Thoracic aorta (tissue), 2 donors: ENCODE measurements around the gene CDO1. TPM values are rescaled to one million over a fixed set of nuclear protein-coding genes. Genes with fewer than 3 reads are reported as not detected.

Source experiments
- ATAC-seq: fragments of 150-250 bp; one replicate; pipeline ENCODE4 v1.8.0; 2017; ENCODE audit warnings: low read depth; ENCODE audit not compliant: insufficient number of reproducible peaks, low FRiP score
- DNase-seq: peaks from one replicate; pipeline ENCODE4 v3.0.0-alpha.2; 2020; ENCODE audit warnings: low spot score
- H3K27ac ChIP-seq, 2 donors: fragments of 200-600 bp; sonication (generic); 1 replicate in 1 of 2; 2 replicates in 1 of 2; pipeline ENCODE4 v1.5.1; 2016; ENCODE audit warnings: mild to moderate bottlenecking in 2 of 2, moderate library complexity in 2 of 2
- H3K27me3 ChIP-seq: fragments of 200-600 bp; sonication (generic); replicated peaks from 2 replicates; pipeline ENCODE4 v1.6.0; 2016; ENCODE audit warnings: mild to moderate bottlenecking; ENCODE audit not compliant: insufficient read depth
- H3K36me3 ChIP-seq: fragments of 200-600 bp; sonication (generic); one replicate; pipeline ENCODE4 v1.5.1; 2016
- H3K4me1 ChIP-seq, 2 donors: fragments of 200-600 bp; sonication (generic); 1 replicate in 1 of 2; 2 replicates in 1 of 2; pipeline versions ENCODE4 v1.5.1 to v1.6.0; 2016; ENCODE audit warnings: low read depth in 2 of 2, mild to moderate bottlenecking in 1 of 2; ENCODE audit not compliant: control insufficient read depth in 1 of 2
- H3K4me3 ChIP-seq: fragments of 200-600 bp; sonication (generic); 2 replicates; pipeline ENCODE4 v1.5.1; 2016; ENCODE audit warnings: mild to moderate bottlenecking
- H3K9me3 ChIP-seq: fragments of 200-600 bp; sonication (generic); 2 replicates; pipeline ENCODE4 v1.5.1; 2016
- total RNA-seq, 2 donors: library from RNA; depleted of rRNA; stranded (reverse); fragments of >200 nt; gene quantifications; one replicate each; pipeline versions ENCODE4 v1.1.0 to v1.2.3, GENCODE V29; 2016
- TF ChIP-seq, protein P1 (sequence below): fragments of 200-600 bp; sonication (generic); IDR thresholded peaks from one replicate; pipeline ENCODE4 v1.5.1; 2019; ENCODE audit warnings: antibody characterized with exemption

Gene CDO1
- 100 to 1,000 TPM in 1 of 2 donors, 10 to 100 TPM in 1; 70.7 to 132 TPM for total RNA-seq

DNA sequence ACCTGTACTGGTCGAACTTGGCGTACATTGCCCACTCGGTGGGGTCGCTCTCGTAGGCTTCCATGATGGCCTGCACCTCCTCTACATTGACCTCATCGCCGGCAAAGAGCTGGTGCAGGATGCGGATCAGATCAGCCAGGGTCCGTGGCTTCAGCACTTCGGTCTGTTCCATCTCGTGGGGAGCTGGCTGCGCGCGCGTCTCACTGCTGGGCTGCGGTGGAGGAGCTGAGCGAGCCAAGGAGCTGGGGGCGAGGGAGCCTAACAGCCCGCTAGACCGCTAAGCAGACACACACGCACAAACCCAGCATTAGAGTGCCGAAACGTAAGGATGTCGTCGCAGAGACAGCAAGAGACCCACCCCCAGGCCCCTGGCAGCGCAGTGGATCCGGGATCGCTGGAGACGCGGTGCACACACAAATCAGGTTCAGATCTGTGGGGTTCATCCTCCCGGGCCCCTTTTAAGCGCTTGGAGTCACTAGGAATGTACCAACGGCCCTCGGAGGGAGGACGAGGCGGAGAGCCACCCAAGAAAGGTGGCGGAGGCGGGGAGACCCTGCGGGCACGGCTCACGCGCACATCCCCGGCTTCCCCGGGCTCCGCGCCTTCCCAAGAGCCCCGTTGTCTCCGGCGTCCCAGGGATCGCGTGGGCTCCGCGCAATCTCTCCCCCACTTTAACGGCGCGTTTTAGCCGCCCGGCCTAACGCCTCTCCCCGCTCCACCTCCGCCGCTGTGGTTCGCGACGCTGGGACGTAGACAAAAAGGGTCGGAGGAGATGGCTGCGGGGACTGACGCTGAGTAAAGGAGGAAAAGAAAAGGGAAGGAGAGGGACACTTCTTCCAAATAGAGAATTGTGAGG is at the start of gene CDO1:
CDO1 (minus strand) TSS at position 434 of the 856 bp plus-strand sequence; CDS start at position 172, 262 bp downstream.
- TF ChIP-seq, protein P1, sequence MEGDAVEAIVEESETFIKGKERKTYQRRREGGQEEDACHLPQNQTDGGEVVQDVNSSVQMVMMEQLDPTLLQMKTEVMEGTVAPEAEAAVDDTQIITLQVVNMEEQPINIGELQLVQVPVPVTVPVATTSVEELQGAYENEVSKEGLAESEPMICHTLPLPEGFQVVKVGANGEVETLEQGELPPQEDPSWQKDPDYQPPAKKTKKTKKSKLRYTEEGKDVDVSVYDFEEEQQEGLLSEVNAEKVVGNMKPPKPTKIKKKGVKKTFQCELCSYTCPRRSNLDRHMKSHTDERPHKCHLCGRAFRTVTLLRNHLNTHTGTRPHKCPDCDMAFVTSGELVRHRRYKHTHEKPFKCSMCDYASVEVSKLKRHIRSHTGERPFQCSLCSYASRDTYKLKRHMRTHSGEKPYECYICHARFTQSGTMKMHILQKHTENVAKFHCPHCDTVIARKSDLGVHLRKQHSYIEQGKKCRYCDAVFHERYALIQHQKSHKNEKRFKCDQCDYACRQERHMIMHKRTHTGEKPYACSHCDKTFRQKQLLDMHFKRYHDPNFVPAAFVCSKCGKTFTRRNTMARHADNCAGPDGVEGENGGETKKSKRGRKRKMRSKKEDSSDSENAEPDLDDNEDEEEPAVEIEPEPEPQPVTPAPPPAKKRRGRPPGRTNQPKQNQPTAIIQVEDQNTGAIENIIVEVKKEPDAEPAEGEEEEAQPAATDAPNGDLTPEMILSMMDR: no peak
- Histone ChIP-seq H3K27me3 (no peaks in the 10 kb centered on the region), H3K36me3 (no peaks in the 10 kb centered on the region), H3K4me1 (peaks cover 5 to 28% of the 10 kb centered on the region in 2 donors), H3K9me3 (no peaks in the 10 kb centered on the region), H3K27ac (peak within 1 kb of the TSS; percentile 85 to 88), H3K4me3 (peak within 1 kb of the TSS; percentile 80)
- DNase-seq: no peak
- peak; percentile 70 for ATAC-seq

DNA sequence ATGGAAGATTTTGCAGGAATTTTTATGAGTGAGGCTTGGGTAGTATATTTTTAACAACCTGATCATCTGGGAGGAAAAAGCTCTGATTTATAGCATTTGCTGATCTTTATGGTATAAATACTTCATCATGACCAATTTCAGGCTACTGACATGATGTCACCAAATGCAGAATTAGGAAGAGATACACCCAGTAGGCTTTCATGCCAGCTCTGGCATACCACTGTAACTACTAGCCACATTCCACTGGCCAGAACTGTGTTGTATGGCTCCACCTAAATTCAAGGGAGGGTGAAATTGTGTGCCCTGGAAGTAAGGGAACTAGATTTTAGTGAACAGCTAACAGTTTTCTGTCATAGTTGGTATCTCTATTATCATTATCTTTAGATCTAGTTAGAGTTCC is 42.9 kb upstream of the CDO1 start:
- no peaks in the 10 kb centered on the region for H3K27me3 ChIP-seq
- ATAC-seq (no peak), DNase-seq (no peak)
- H3K36me3 ChIP-seq: no peaks in the 10 kb centered on the region
- no peak overlapping the region for H3K4me3 ChIP-seq
- H3K9me3 ChIP-seq: no peaks in the 10 kb centered on the region
- H3K27ac ChIP-seq: no peak overlapping the region
- peaks cover 28 to 44% of the 10 kb centered on the region in 2 donors for H3K4me1 ChIP-seq
- TF ChIP-seq, protein P1: no peak

DNA sequence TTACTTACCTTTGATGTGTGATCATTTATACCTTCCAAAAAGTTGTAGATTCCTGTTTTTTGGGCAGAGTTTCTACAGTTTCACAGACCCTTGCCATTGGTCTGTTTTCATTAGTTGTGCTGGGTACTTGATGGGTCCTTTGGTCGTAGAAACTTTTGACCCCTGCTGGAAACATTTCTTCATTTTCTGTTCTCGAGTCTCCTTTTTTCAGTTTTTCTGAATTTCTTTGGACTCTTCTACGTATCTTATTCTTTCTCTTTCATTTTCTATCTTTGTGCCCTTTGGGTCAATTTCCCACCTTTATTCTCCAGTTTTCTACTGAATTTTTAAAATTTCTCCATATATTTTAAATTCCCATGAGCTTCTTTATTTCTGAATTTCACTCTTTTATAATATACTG is 41.9 kb upstream of the CDO1 start:
- Histone ChIP-seq H3K36me3 (no peaks in the 10 kb centered on the region), H3K9me3 (no peaks in the 10 kb centered on the region), H3K27ac (peak overlapping the region in 1 of 2 donors; percentile 35), H3K27me3 (no peaks in the 10 kb centered on the region), H3K4me3 (no peak overlapping the region), H3K4me1 (peaks cover 28 to 44% of the 10 kb centered on the region in 2 donors)
- DNase-seq (no peak), ATAC-seq (no peak)
- TF ChIP-seq, protein P1: no peak

DNA sequence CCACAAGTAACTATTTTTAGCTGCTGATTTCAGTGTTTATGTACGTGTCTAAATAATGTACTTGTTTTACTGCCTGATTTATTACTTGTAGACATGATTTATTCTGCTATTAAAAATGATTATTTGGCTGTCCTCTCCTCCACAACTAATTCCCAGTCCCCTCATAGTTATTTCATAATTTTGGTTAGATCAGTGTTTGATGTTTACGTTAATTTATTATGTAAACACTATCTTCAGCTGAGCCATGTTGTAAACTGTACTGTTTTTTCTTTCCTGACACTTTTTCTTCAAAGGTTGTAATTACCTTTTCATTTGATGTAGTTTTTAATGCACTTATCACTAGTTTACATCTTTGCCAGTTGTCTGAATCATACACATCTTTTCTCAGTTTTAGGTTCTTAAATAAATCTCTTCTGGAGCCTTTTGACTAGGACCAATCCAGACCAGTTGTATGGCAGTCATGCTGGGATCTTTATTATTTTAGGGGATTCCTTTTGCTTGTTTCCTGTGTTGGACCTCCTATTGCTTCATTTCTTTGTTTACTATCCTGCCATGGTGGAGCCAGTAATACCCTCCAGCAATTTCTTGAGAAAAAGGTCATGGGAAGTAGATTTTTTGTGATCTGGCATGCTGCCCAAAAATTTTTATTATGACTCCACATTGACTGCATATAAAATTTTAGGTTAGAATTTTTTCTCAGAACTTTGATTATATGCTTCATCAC is 41.3 kb upstream of the CDO1 start:
- H3K27me3 ChIP-seq: no peaks in the 10 kb centered on the region
- TF ChIP-seq, protein P1: no peak
- ATAC-seq: no peak
- peaks cover 28 to 44% of the 10 kb centered on the region in 2 donors for H3K4me1 ChIP-seq
- no peaks in the 10 kb centered on the region for H3K36me3 ChIP-seq
- peak overlapping the region in 1 of 2 donors; percentile 35 for H3K27ac ChIP-seq
- peak overlapping the region; percentile 30 for H3K4me3 ChIP-seq
- no peak for DNase-seq
- H3K9me3 ChIP-seq: no peaks in the 10 kb centered on the region

DNA sequence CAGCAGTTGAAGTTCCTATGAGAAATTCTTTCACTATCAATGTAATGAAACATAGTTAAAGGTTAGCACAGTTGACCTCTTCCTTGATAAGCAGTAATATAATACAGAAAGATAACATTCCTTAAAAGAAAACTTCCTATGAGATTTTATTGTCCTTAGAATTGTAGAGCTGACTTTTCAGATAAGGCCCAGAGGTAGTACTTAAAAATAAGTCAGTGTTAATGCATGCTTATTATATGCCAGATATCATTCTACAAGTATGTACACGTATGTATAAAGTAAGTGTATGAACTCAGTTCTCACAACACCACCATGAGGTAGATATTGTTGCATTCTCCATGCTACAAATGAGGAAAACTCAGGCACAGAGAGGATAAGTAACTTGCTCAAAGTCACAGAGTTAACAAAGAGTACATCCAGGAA is 40.6 kb upstream of the CDO1 start:
- Histone ChIP-seq H3K27me3 (no peaks in the 10 kb centered on the region), H3K4me3 (peak overlapping the region; percentile 30), H3K4me1 (peaks cover 29 to 48% of the 10 kb centered on the region in 2 donors), H3K9me3 (no peaks in the 10 kb centered on the region), H3K36me3 (no peaks in the 10 kb centered on the region), H3K27ac (peak overlapping the region; percentile 15 to 20)
- DNase-seq (no peak), ATAC-seq (no peak)
- TF ChIP-seq, protein P1: no peak
